ENCODE measurements around the gene TMEM17. TPM values are rescaled to one million over a fixed set of nuclear protein-coding genes. Genes with fewer than 3 reads are reported as not detected.

The TMEM17 gene
- total and polyA plus RNA-seq, 11 donors: 0.80 to 2.3 (median 1.6) TPM

DNA sequence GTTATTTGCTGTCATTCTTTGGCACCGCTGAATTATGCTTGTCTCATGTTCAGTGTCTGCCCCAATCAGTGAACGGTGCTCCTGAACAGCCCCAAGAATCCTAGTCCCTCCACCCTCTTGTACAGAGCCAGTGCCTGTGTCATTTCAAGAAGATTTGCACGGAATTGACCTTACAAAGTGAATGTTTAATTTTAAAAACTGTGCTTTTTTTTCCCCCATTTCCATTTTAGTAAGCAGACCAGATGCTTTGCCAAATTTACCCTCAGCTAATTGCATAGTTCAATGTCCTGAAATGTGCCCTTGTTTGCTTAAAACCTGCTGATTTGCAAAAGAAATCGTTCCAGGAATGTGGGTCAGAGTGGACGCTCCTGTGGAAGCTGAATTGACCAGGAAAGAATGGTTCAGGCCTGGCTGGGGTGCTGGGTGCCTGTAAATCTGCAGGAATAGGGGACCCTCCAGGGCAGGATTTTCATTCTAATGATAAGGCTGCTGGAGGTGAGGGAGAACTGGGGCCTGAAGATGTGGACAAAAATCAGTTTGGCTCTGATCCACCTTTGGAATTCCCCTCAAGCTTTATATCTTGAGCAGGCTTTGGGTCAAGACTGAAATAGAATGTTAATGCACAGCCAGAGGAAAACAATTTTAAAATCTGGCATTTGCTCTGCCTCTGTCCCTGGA is 20.1 kb downstream of the TMEM17 start:
- peak in 3 of 4 donors; percentile 62 to 78 (median 64) for ATAC-seq
- WGBS, 4 donors: 47 to 62% (median 53%) methylated on average over 5 of the region's 5 CpGs
- peak overlapping the region in 11 of 12 donors; percentile 12 to 48 (median 28) for H3K27ac ChIP-seq

DNA sequence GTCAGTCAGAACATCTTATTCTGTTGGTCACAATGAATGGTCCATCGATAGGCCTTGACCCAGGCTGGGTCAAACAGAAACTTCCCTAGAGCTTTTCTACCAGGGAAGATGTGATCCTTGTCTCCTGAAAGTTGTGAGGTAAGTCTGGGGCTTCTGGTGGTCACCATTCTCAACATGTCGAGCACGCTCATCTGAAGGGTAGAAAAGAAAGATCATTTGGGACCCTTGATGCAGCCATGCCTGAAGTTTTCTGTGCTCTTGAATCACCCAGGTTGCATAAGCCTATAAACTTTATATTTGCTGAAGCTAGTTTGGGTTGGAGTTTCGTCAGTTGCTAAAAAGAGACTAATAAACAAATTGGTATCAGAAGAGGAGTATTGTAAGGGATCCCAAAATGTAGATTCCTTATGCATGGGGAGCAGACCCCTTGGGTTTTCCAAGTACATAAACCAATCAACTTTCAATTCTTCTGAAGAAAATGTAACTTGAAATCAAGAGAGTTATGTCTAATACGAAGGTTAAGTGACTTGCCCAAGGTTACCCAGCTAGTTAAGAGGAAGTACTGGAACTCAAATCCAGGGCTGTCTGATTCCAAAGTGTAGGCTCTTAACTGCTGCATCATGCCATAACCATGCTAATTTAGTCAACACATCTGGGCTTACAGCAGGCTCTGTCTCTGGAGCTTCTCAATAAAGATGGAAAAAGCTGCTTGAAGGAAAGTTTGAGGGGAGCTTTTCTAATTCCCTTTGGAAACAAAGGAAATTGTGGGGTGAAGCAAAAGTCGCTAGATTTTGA is 23.2 kb downstream of the TMEM17 start:
- Histone ChIP-seq H3K27ac (no peak overlapping the region), H3K4me1 (peaks cover 0 to 35% (median 22%) of the 10 kb centered on the region in 12 donors), H3K27me3 (no peaks in the 10 kb centered on the region), H3K36me3 (no peaks in the 10 kb centered on the region), H3K9me3 (no peaks in the 10 kb centered on the region), H3K4me3 (no peak overlapping the region)
- 96% methylated on average over 6 of the region's 6 CpGs for WGBS, 4 donors
- DNase-seq (no peak), ATAC-seq (no peak)
- no peak for TF ChIP-seq POLR2A (IDR thresholded peaks at IDR 0.05)
- TF ChIP-seq, protein P1, sequence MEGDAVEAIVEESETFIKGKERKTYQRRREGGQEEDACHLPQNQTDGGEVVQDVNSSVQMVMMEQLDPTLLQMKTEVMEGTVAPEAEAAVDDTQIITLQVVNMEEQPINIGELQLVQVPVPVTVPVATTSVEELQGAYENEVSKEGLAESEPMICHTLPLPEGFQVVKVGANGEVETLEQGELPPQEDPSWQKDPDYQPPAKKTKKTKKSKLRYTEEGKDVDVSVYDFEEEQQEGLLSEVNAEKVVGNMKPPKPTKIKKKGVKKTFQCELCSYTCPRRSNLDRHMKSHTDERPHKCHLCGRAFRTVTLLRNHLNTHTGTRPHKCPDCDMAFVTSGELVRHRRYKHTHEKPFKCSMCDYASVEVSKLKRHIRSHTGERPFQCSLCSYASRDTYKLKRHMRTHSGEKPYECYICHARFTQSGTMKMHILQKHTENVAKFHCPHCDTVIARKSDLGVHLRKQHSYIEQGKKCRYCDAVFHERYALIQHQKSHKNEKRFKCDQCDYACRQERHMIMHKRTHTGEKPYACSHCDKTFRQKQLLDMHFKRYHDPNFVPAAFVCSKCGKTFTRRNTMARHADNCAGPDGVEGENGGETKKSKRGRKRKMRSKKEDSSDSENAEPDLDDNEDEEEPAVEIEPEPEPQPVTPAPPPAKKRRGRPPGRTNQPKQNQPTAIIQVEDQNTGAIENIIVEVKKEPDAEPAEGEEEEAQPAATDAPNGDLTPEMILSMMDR (IDR thresholded peaks at IDR 0.05): no peak
- intact Hi-C loops (cut with DNase I): no loop called here

More for the DNA sequence above, 20.1 kb downstream of the TMEM17 start:
- peak in 1 of 5 donors; percentile 38 for DNase-seq
- no peaks in the 10 kb centered on the region for H3K27me3 ChIP-seq
- no peak overlapping the region for H3K4me3 ChIP-seq
- intact Hi-C loops (cut with DNase I): no loop called here
- TF ChIP-seq POLR2A (IDR thresholded peaks at IDR 0.05): no peak
- TF ChIP-seq, protein P1 (IDR thresholded peaks at IDR 0.05): no peak
- peaks cover 0 to 34% (median 18%) of the 10 kb centered on the region in 12 donors for H3K4me1 ChIP-seq
- no peaks in the 10 kb centered on the region for H3K36me3 ChIP-seq
- H3K9me3 ChIP-seq: no peaks in the 10 kb centered on the region

- DNase-seq (no peak), ATAC-seq (no peak)
- Histone ChIP-seq H3K27me3 (no peaks in the 10 kb centered on the region), H3K36me3 (no peaks in the 10 kb centered on the region), H3K4me3 (no peak overlapping the region), H3K9me3 (no peaks in the 10 kb centered on the region), H3K27ac (no peak overlapping the region), H3K4me1 (peaks cover 0 to 41% (median 25%) of the 10 kb centered on the region in 12 donors)
- intact Hi-C loops (cut with DNase I): loop anchor here in 1 of 10 donors (10.0 kb wide), 1 partner anchor 225 kb away; the partner anchor contains the start of gene EHBP1
- TF ChIP-seq, protein P1 (IDR thresholded peaks at IDR 0.05): no peak
- TF ChIP-seq POLR2A (IDR thresholded peaks at IDR 0.05): no peak
- 72 to 82% (median 78%) methylated on average over 3 of the region's 3 CpGs for WGBS, 4 donors
Measured at GRCh38 chr2:62479917-62480316, 26.1 kb downstream of the TMEM17 start.

GRCh38 chr2:62478093-62478580 is 27.9 kb downstream of the TMEM17 start:
- peak overlapping the region; percentile 46 to 82 (median 62) for H3K27ac ChIP-seq
- no peak overlapping the region for H3K4me3 ChIP-seq
- WGBS, 4 donors: 35 to 47% (median 44%) methylated on average over 3 of the region's 3 CpGs
- intact Hi-C loops (cut with DNase I): loop anchor here in 1 of 10 donors (10.0 kb wide), 1 partner anchor 227 kb away; the partner anchor contains the start of gene EHBP1
- H3K4me1 ChIP-seq: peaks cover 0 to 57% (median 32%) of the 10 kb centered on the region in 12 donors
- peak in 1 of 5 donors; percentile 31 for DNase-seq
- H3K36me3 ChIP-seq: no peaks in the 10 kb centered on the region
- no peak for TF ChIP-seq POLR2A (IDR thresholded peaks at IDR 0.05)
- TF ChIP-seq, protein P1 (IDR thresholded peaks at IDR 0.05): no peak
- H3K9me3 ChIP-seq: no peaks in the 10 kb centered on the region
- ATAC-seq: peak; percentile 74 to 82 (median 78)
- H3K27me3 ChIP-seq: no peaks in the 10 kb centered on the region

Data from heart left ventricle (tissue), 16 donors.